NAMALWA (cell line): ENCODE measurements around the gene MAPRE2.

ENCODE experiments used
- DNase-seq: peaks from one replicate; pipeline ENCODE4 v3.0.0-alpha.2; 2015; ENCODE audit warnings: low spot score

MAPRE2 gene

DNA sequence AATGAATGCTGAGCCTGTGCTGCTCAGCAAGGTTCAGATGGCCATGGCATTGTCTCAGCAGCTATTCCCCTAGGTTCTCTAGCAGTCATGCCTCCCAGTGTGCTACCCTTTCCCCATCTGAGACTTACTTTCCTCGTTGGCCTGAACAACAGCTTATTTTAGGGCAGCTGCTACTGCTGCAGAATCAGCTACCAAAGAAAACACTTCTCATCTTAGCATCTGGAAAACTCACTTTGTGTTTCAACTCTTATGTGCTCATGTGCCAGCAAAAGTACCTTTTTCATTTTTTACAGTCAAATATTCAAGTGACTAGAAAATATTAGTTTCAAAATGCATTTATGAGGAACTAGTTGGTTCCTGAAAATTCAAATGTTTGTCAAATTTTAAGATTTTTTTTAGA is 139.2 kb downstream of the MAPRE2 start:
- DNase-seq: no peak

DNA sequence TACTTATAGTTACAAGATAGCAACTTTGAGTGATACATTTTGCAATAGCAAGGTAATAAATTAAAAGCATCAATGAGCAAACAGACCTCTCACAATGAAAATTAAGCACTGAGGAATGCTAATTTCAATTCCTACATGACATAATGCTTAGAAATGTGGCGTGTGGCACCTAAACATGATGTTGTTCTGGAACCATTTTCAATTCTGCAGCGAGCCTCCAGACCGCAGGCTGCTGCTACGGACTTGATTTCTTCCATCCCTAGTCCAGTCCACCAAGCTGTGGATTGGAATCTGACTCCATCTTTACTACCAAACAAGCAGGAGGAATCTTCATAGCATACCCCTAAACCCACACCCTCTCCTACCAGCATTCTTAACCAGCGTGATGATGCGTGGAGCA is 140.9 kb downstream of the MAPRE2 start:
- DNase-seq: no peak

DNA sequence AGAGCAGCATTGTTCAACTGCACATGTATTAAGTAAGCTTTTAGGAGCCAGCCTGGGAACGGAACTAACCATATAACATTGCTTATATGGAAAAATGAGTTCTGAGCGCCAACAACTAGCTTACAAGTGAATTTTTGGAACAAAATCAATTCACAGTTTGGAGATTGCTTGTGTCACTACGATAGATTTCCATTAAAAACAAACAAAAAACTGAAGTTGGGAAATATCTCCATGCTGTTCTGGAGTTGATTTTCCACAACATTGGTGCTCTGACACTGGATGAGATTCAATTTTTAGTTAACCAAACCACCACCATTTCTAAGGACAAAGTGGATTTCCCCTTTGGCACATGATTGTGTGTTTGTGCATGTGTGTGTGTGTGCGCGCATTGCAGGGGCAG is 142.7 kb downstream of the MAPRE2 start:
- no peak for DNase-seq

DNA sequence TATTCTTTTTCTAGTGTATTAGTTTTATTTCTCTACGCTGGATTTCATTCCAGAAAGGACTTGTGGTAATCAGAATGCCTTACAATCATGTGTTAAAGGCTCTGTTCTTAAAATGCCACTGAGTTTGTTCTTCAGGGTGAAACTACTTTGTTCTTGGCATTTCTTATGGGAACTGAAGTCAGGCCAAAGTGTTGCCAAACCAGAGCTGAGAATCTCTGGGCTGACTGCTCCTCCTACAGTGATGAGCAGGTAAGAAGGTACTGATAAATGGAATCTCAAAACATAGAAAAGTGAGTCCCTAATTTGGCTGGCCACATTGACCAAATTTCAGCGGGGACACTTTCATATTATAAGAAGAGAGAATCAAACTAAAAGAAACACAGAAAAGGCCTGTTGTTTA is 144.6 kb downstream of the MAPRE2 start:
- no peak for DNase-seq

DNA sequence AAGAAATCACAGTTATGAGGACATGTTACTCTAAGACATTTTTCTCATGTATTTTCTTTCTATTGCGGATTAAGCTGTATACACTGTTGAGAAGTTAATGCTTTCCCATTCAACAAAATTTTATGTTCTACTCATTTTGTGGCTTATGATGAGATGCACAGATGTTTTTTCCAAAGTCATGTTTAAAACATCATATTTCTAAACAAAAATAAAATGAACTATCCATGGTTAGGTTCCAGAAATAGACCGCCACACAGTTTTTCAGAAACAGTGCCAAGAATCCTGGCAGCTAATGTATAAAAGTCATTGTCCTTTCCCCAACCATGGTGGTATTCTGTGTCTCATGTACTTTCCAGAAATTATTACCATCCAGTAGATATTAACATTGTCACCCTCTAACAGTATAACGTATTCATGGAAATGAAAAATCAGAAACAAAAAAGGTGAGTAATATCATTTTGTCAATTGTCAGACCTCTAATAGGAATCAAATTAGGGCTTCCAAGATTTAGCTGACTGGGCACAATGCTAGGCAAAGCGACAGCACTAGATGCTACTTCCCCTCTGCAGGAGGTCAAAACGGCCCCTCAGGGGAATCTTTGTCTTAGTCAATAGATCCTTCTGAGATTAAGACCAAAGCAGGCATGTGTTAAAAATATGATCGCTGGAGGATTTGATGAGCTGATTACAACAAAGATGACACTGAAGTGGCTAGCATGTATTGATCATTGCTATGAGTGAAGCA is 145.2 kb downstream of the MAPRE2 start:
- DNase-seq: no peak

DNA sequence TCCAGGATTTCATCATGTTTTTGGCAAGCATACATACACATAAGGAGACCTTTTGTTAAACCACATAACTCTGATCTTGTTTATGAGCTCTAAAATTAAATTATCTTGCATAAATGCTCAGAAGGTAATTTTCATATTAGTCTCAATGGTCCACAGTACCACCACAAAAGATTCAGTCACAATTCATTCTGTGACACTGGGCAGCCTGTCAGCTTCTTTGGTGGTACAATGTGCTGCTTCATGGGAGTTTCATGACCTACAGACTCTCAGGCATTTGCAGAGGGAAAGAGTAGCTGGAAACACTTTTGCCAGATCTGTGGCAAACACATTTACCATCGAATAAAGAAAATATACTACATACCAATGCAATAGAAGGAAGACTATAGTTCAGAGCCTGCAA is 148.3 kb downstream of the MAPRE2 start:
- DNase-seq: no peak

DNA sequence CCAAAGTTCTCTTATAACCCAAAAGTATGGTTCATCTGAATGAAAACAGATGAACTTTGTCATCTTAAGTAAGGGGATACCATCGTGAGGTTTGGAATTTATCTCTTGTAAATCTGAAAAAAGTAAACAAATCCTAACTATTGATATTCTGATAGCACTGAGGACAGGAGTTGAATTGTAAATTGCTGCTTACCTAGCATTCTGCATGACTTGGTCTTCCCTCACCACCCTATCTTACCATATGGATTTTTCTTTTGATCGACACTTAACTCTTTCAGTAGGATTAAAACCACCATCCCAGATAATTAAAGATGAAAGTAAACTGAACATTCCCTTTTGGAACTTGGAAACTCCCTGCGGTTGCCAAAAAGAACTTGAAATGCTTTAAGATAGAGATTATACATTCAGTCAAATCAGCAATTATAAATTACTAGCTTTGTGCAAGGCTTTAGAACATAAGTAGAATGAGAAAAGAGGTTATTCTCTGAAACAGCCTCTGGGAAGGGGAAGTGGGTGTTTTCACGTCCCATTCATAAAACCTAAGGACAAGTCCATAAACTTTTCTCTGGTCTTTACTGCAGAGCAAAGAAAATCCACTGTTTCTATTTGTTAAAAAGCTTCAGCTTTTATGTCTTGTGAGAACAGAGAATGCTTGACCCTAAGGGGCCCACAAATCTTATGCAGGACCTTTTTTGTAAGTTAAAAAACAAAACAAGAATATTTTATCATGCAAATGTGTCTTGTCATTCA is 149.9 kb downstream of the MAPRE2 start:
- DNase-seq: no peak

DNA sequence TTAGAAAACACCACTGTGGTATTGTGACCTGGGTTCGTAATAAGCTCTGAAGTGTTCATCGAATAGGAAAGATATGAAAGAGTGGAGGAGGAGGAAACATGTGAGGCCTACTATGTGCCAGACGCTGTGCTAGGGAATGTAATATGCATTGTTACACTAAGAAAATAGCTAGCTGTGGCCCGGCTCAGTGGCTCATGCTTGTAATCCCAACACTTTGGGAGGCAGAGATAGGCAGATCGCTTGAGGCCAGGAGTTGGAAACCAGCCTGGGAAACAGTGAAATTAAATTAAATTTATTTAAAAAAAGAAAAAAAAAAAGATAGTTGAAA is 150.4 kb downstream of the MAPRE2 start:
- DNase-seq: no peak

DNA sequence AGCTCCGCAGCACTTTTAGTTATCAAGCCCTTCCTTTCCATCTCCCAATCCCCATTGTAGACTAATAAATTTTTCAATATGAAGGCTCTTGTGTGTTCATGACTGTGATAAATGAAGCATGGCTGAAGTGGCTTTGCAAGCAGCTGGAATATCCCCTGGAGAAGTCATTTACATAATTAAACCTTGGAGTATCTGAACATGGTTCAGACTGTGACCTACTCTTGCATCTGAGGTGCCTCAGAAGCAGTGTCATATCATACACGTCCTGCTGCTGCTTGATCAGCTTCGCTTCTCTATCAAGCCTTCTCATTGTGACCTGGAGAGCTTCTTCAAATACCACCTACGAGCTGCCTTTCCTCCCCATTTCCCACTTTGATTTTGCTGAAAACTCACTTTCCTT is 151.2 kb downstream of the MAPRE2 start:
- no peak for DNase-seq
